Measurements from ENCODE around the gene POLRMT. TPM values are rescaled to one million over a fixed set of nuclear protein-coding genes. Genes with fewer than 3 reads are reported as not detected.

The POLRMT gene
- polyA plus RNA-seq, 1 of the 3 experiments (the other 2 are of a cell fraction): 38.2 TPM

DNA sequence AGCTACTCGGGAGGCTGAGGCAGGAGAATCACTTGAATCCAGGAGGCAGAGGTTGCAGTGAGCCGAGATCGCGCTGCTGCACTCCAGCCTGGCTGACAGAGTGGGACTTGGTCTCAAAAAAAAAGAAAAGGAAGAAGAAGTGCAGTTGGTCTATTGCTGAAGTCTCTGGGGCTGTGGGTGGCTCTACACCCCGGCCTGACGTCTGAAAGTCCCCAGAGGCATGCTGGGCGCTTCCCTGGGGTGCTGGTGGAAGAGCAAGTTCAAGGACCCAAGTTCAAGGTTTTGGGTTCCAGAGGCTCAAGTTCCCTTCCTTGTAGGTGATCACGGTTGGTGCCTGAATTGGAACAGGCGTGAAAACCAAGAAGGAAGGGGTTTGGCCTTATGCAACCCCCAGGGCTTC lies 39.8 kb downstream of the POLRMT start:
- CTCF ChIA-PET: interaction anchor here (2.1 to 3.5 kb wide), 2 partner anchors 9 to 16 kb away, joined by 5 to 15 read pairs; no protein-coding TSS in a partner anchor
- Histone ChIP-seq H2AFZ (ENCODE audit: low read depth) (no peak overlapping the region), H3K79me2 (ENCODE audit: insufficient read depth) (peaks cover 8% of the 10 kb centered on the region; the same call in 1 of the 2 replicates), H3K27ac (ENCODE audit: low read depth in 2 of 2, low read length in 1 of 2) (no peak overlapping the region), H3K9me2 (no peaks in the 10 kb centered on the region), H3K9me3 (no peaks in the 10 kb centered on the region), H3K4me3 (ENCODE audit: low read depth in 2 of 2, low read length in 1 of 2) (no peak overlapping the region), H3K4me2 (no peak overlapping the region), H4K20me1 (ENCODE audit: insufficient read depth) (peaks cover 62% of the 10 kb centered on the region), H3K27me3 (ENCODE audit: insufficient read depth) (no peaks in the 10 kb centered on the region), H3F3A (replicated peaks; ENCODE audit: insufficient read depth) (no peaks in the 10 kb centered on the region), H3K9ac (no peak overlapping the region), H3K36me3 (replicated peaks in 1 of 2; ENCODE audit: control insufficient read depth in 1 of 2, insufficient read depth in 2 of 2, low read length in 1 of 2) (no peaks in the 10 kb centered on the region), H3K4me1 (ENCODE audit: control insufficient read depth in 1 of 2, insufficient read depth in 2 of 2, low read depth in 1 of 2, low read length in 1 of 2) (peaks cover 2 to 15% of the 10 kb centered on the region in 2 experiments; a peak in 1 of 4 replicates)
- TF ChIP-seq EZH2phosphoT487 (IDR thresholded peaks at IDR 0.05; ENCODE audit: borderline replicate concordance, low read depth): no peak
- no peak for TF ChIP-seq RAD21 (IDR thresholded peaks at IDR 0.05; ENCODE audit: low read length)
- no peak for TF ChIP-seq EP300 (IDR thresholded peaks at IDR 0.05; ENCODE audit: borderline replicate concordance in 1 of 2, low read depth in 1 of 2, low read length in 1 of 2)
- TF ChIP-seq, protein P1, sequence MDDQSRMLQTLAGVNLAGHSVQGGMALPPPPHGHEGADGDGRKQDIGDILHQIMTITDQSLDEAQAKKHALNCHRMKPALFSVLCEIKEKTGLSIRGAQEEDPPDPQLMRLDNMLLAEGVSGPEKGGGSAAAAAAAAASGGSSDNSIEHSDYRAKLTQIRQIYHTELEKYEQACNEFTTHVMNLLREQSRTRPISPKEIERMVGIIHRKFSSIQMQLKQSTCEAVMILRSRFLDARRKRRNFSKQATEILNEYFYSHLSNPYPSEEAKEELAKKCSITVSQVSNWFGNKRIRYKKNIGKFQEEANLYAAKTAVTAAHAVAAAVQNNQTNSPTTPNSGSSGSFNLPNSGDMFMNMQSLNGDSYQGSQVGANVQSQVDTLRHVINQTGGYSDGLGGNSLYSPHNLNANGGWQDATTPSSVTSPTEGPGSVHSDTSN (IDR thresholded peaks at IDR 0.05): no peak
- TF ChIP-seq NRF1 (IDR thresholded peaks at IDR 0.05; ENCODE audit: low read depth, low read length): no peak
- no peak for TF ChIP-seq NFIC (IDR thresholded peaks at IDR 0.05; ENCODE audit: borderline replicate concordance)
- no peak for TF ChIP-seq SIN3A (IDR thresholded peaks at IDR 0.05; ENCODE audit: borderline replicate concordance, low read depth, low read length)
- TF ChIP-seq, protein P2, sequence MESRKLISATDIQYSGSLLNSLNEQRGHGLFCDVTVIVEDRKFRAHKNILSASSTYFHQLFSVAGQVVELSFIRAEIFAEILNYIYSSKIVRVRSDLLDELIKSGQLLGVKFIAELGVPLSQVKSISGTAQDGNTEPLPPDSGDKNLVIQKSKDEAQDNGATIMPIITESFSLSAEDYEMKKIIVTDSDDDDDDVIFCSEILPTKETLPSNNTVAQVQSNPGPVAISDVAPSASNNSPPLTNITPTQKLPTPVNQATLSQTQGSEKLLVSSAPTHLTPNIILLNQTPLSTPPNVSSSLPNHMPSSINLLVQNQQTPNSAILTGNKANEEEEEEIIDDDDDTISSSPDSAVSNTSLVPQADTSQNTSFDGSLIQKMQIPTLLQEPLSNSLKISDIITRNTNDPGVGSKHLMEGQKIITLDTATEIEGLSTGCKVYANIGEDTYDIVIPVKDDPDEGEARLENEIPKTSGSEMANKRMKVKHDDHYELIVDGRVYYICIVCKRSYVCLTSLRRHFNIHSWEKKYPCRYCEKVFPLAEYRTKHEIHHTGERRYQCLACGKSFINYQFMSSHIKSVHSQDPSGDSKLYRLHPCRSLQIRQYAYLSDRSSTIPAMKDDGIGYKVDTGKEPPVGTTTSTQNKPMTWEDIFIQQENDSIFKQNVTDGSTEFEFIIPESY (IDR thresholded peaks at IDR 0.05; ENCODE audit: borderline replicate concordance, low read depth): no peak
- no peak for TF ChIP-seq CHD2 (IDR thresholded peaks at IDR 0.05; ENCODE audit: low read length, partially characterized antibody)
- TF ChIP-seq, protein P3, sequence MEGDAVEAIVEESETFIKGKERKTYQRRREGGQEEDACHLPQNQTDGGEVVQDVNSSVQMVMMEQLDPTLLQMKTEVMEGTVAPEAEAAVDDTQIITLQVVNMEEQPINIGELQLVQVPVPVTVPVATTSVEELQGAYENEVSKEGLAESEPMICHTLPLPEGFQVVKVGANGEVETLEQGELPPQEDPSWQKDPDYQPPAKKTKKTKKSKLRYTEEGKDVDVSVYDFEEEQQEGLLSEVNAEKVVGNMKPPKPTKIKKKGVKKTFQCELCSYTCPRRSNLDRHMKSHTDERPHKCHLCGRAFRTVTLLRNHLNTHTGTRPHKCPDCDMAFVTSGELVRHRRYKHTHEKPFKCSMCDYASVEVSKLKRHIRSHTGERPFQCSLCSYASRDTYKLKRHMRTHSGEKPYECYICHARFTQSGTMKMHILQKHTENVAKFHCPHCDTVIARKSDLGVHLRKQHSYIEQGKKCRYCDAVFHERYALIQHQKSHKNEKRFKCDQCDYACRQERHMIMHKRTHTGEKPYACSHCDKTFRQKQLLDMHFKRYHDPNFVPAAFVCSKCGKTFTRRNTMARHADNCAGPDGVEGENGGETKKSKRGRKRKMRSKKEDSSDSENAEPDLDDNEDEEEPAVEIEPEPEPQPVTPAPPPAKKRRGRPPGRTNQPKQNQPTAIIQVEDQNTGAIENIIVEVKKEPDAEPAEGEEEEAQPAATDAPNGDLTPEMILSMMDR (IDR thresholded peaks at IDR 0.05): no peak
- TF ChIP-seq, protein P4, sequence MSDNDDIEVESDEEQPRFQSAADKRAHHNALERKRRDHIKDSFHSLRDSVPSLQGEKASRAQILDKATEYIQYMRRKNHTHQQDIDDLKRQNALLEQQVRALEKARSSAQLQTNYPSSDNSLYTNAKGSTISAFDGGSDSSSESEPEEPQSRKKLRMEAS (IDR thresholded peaks at IDR 0.05; ENCODE audit: low read depth): no peak
- no peak for DNase-seq
- WGBS (ENCODE audit: low lambda C conversion rate): 80% methylated on average over 6 of the region's 9 CpGs
- POLR2A ChIA-PET: no interaction called here

DNA sequence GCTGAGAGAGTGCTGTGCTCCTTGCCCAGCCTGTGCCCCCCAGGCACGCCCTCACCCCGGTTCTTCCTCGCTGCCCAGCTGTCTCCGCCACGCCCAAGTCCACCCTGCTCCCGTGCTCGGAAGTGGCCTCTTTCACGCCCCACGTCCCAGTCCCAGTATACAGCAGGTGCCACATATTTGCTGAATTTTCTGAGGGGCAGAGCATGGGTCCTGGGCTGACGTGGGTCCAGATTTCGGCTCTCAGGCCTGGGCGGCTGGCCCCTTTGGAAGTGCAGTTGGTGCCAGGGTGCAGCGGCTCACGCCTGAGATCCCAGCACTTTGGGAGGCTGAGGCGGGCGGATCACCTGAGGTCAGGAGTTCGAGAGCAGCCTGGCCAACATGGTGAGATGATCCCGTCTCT lies 40.3 kb downstream of the POLRMT start:
- H2AFZ ChIP-seq (ENCODE audit: low read depth): no peak overlapping the region
- no peaks in the 10 kb centered on the region for H3K36me3 ChIP-seq (replicated peaks in 1 of 2; ENCODE audit: control insufficient read depth in 1 of 2, insufficient read depth in 2 of 2, low read length in 1 of 2)
- DNase-seq: no peak
- peaks cover 4 to 19% of the 10 kb centered on the region in 2 experiments; a peak in 1 of 4 replicates for H3K4me1 ChIP-seq (ENCODE audit: control insufficient read depth in 1 of 2, insufficient read depth in 2 of 2, low read depth in 1 of 2, low read length in 1 of 2)
- H3K27me3 ChIP-seq (ENCODE audit: insufficient read depth): no peaks in the 10 kb centered on the region
- H3K4me2 ChIP-seq: no peak overlapping the region
- H3K9me2 ChIP-seq: no peaks in the 10 kb centered on the region
- peaks cover 8% of the 10 kb centered on the region; the same call in 1 of the 2 replicates for H3K79me2 ChIP-seq (ENCODE audit: insufficient read depth)
- no peaks in the 10 kb centered on the region for H3K9me3 ChIP-seq
- CTCF ChIA-PET: interaction anchor here (1.5 to 2.1 kb wide), 3 partner anchors 11 to 16 kb away, joined by 3 to 5 read pairs (median 5); no protein-coding TSS in a partner anchor
- WGBS (ENCODE audit: low lambda C conversion rate): 84% methylated on average over 18 of the region's 18 CpGs
- H3F3A ChIP-seq (replicated peaks; ENCODE audit: insufficient read depth): no peaks in the 10 kb centered on the region
- POLR2A ChIA-PET: no interaction called here
- no peak overlapping the region for H3K9ac ChIP-seq
- no peak overlapping the region for H3K4me3 ChIP-seq (ENCODE audit: low read depth in 2 of 2, low read length in 1 of 2)
- H3K27ac ChIP-seq (ENCODE audit: low read depth in 2 of 2, low read length in 1 of 2): no peak overlapping the region
- H4K20me1 ChIP-seq (ENCODE audit: insufficient read depth): peaks cover 59% of the 10 kb centered on the region
- TF ChIP-seq YY1 (IDR thresholded peaks at IDR 0.05; ENCODE audit: low read depth) (no peak), GABPA (IDR thresholded peaks at IDR 0.05; ENCODE audit: low read depth) (no peak), POLR2AphosphoS5 (IDR thresholded peaks at IDR 0.05; ENCODE audit: low read depth, low read length) (no peak), RCOR1 (IDR thresholded peaks at IDR 0.05; ENCODE audit: low read length) (no peak), MEF2A (IDR thresholded peaks at IDR 0.05; ENCODE audit: borderline replicate concordance, low read depth) (no peak), ELF1 (IDR thresholded peaks at IDR 0.05) (no peak), FOXM1 (IDR thresholded peaks at IDR 0.05; ENCODE audit: low read depth) (no peak), RAD21 (IDR thresholded peaks at IDR 0.05; ENCODE audit: low read length) (no peak), EZH2phosphoT487 (IDR thresholded peaks at IDR 0.05; ENCODE audit: borderline replicate concordance, low read depth) (no peak), FOSL2 (IDR thresholded peaks at IDR 0.05; ENCODE audit: borderline replicate concordance, low read depth) (no peak), EP300 (IDR thresholded peaks at IDR 0.05; ENCODE audit: borderline replicate concordance in 1 of 2, low read depth in 1 of 2, low read length in 1 of 2) (no peak)
- TF ChIP-seq, protein P2 (IDR thresholded peaks at IDR 0.05; ENCODE audit: borderline replicate concordance, low read depth): no peak
- TF ChIP-seq, protein P1 (IDR thresholded peaks at IDR 0.05): no peak

Data from SK-N-SH (cell line).